NOMO-1 treated with DMSO at 0.1 percent for 48 hours (cell line): Measurements from ENCODE around the gene GCHFR.

Source experiments
- DNase-seq: peaks from one replicate; lab custom pipeline; 2025; ENCODE audit not compliant: unreplicated experiment; lab: John Stamatoyannopoulos, UW

Gene GCHFR

GRCh38 chr15:40754883-40755811, 8.7 kb upstream of the GCHFR start, which contains the start of gene RMDN3:
RMDN3 (minus strand) TSS chr15:40755254; CDS start chr15:40754783, 471 bp downstream.
- DNase-seq, result peak; percentile 91

- DNase-seq, result no peak
Observed at GRCh38 chr15:40755812-40756208, 8.1 kb upstream of the GCHFR start.

- no peak for DNase-seq
Observed at GRCh38 chr15:40756938-40757337, 6.9 kb upstream of the GCHFR start.

GRCh38 chr15:40759961-40760360, 3.9 kb upstream of the GCHFR start:
- DNase-seq, result no peak

GRCh38 chr15:40762919-40763800, 708 bp upstream of the GCHFR start:
- DNase-seq, result peak; percentile 53

GRCh38 chr15:40764629-40765103, 798 bp downstream of the GCHFR start:
- DNase-seq, result no peak

- DNase-seq, result no peak
Observed at GRCh38 chr15:40766194-40766815, 2.4 kb downstream of the GCHFR start.

- DNase-seq, result no peak
Observed at GRCh38 chr15:40766906-40767837, 3.3 kb downstream of the GCHFR start.

- DNase-seq, result no peak
Observed at GRCh38 chr15:40767838-40768500, 4.1 kb downstream of the GCHFR start.

GRCh38 chr15:40768521-40769273, 4.8 kb downstream of the GCHFR start:
- DNase-seq, result no peak

- peak; percentile 46 for DNase-seq
Observed at GRCh38 chr15:40769274-40770146, 5.6 kb downstream of the GCHFR start, which contains the start of gene C15orf62. C15orf62 (plus strand) TSS chr15:40769980; CDS start chr15:40770496, 516 bp downstream.

GRCh38 chr15:40770147-40770721, 6.4 kb downstream of the GCHFR start:
- DNase-seq, result no peak

- DNase-seq, result no peak
Observed at GRCh38 chr15:40771242-40771641, 7.4 kb downstream of the GCHFR start.

GRCh38 chr15:40772014-40772413, 8.1 kb downstream of the GCHFR start:
- no peak for DNase-seq

GRCh38 chr15:40773496-40773895, 9.6 kb downstream of the GCHFR start:
- DNase-seq, result no peak

- DNase-seq, result no peak
Observed at GRCh38 chr15:40773902-40774301, 10.0 kb downstream of the GCHFR start.

GRCh38 chr15:40775007-40775406, 11.1 kb downstream of the GCHFR start:
- no peak for DNase-seq
